Astrocyte (in vitro differentiated cells and primary cell): ENCODE results near the gene USP32. TPM values are rescaled to one million over a fixed set of nuclear protein-coding genes. Genes with fewer than 3 reads are reported as not detected.
"Not testable (repeated sequence)": the region's sequence is repeated elsewhere in the genome, so short reads cannot be mapped to it uniquely, and the experiment has no call there.

Source experiments
- DNase-seq: peaks from one replicate; pipeline ENCODE4 v3.0.0-alpha.2; 2010; ENCODE audit warnings: low read depth
- FAIRE-seq: peaks from 2 replicates; lab custom pipeline; 2011; peaks lifted over from hg19 to GRCh38; lab: Jason Lieb, UNC
- H2AFZ ChIP-seq: 2 replicates; pipeline ENCODE4 v1.6.0; 2012; ENCODE audit warnings: low read depth, low read length, inconsistent platforms
- H3K27ac ChIP-seq: 2 replicates; pipeline ENCODE4 v1.5.1; 2011; ENCODE audit warnings: low read depth, low read length, inconsistent platforms
- H3K27me3 ChIP-seq: 2 replicates; pipeline ENCODE4 v1.6.0; 2011; ENCODE audit warnings: low read length, inconsistent platforms; ENCODE audit not compliant: insufficient read depth
- H3K36me3 ChIP-seq: 2 replicates; pipeline ENCODE4 v1.5.1; 2011; ENCODE audit warnings: low read length, inconsistent platforms; ENCODE audit not compliant: insufficient read depth
- H3K4me1 ChIP-seq: 2 replicates; pipeline ENCODE4 v1.5.1; 2011; ENCODE audit warnings: low read length, inconsistent platforms; ENCODE audit not compliant: insufficient read depth
- H3K4me2 ChIP-seq: 2 replicates; pipeline ENCODE4 v1.6.0; 2012; ENCODE audit warnings: low read length, inconsistent platforms
- H3K4me3 ChIP-seq: 2 replicates; pipeline ENCODE4 v1.5.1; 2011; ENCODE audit warnings: low read depth, mild to moderate bottlenecking, low read length, inconsistent platforms; ENCODE audit not compliant: insufficient read depth
- H3K79me2 ChIP-seq: 2 replicates; pipeline ENCODE4 v1.6.0; 2012; ENCODE audit warnings: mild to moderate bottlenecking, low read length, inconsistent platforms; ENCODE audit not compliant: insufficient read depth
- H3K9ac ChIP-seq: 2 replicates; pipeline ENCODE4 v1.6.0; 2012; ENCODE audit warnings: mild to moderate bottlenecking, low read length, inconsistent platforms
- H3K9me3 ChIP-seq: 2 replicates; pipeline ENCODE4 v1.5.1; 2012; ENCODE audit warnings: low read depth, mild to moderate bottlenecking, low read length, inconsistent platforms; ENCODE audit not compliant: insufficient read depth
- H4K20me1 ChIP-seq: 2 replicates; pipeline ENCODE4 v1.6.0; 2012; ENCODE audit warnings: low read length, inconsistent platforms; ENCODE audit not compliant: insufficient read depth
- H3K27ac Mint-ChIP-seq: one replicate; pipeline ENCODE4 v1.8.0; 2021; ENCODE audit warnings: mild to moderate bottlenecking, mixed read lengths; ENCODE audit not compliant: unreplicated experiment
- H3K27me3 Mint-ChIP-seq: one replicate; pipeline ENCODE4 v1.8.0; 2021; ENCODE audit warnings: low read depth, mixed read lengths; ENCODE audit not compliant: unreplicated experiment
- H3K36me3 Mint-ChIP-seq: one replicate; pipeline ENCODE4 v1.8.0; 2021; ENCODE audit warnings: low read depth, mixed read lengths; ENCODE audit not compliant: unreplicated experiment
- H3K4me1 Mint-ChIP-seq: one replicate; pipeline ENCODE4 v1.8.0; 2021; ENCODE audit warnings: low read depth, mixed read lengths; ENCODE audit not compliant: unreplicated experiment
- H3K4me3 Mint-ChIP-seq: one replicate; pipeline ENCODE4 v1.8.0; 2021; ENCODE audit warnings: mild to moderate bottlenecking, moderate library complexity, mixed read lengths; ENCODE audit not compliant: unreplicated experiment
- H3K9me3 Mint-ChIP-seq: one replicate; pipeline ENCODE4 v1.8.0; 2021; ENCODE audit warnings: mild to moderate bottlenecking, mixed read lengths; ENCODE audit not compliant: unreplicated experiment
- total RNA-seq: library from RNA; stranded (reverse); gene quantifications from 2 replicates; pipeline ENCODE4 v1.2.1, GENCODE V29; 2021

USP32 gene
- total RNA-seq, 1 donor from 2014 or later: 40.2 TPM

GRCh38 chr17:60208302-60208701 lies 183.6 kb downstream of the USP32 start:
- not testable (repeated sequence) for H3K9ac ChIP-seq, H3K27me3 Mint-ChIP-seq, H3K9me3 ChIP-seq, H3K27ac ChIP-seq, H3K9me3 Mint-ChIP-seq, H3K79me2 ChIP-seq, H3K36me3 Mint-ChIP-seq, DNase-seq, H4K20me1 ChIP-seq, FAIRE-seq, H2AFZ ChIP-seq, H3K36me3 ChIP-seq, H3K27ac Mint-ChIP-seq, H3K4me2 ChIP-seq, H3K4me3 Mint-ChIP-seq, H3K4me1 Mint-ChIP-seq, H3K27me3 ChIP-seq, H3K4me1 ChIP-seq, H3K4me3 ChIP-seq

GRCh38 chr17:60205782-60206181 lies 186.2 kb downstream of the USP32 start:
- not testable (repeated sequence) for H3K4me3 ChIP-seq, FAIRE-seq, H3K36me3 ChIP-seq, DNase-seq, H3K9ac ChIP-seq, H3K4me3 Mint-ChIP-seq, H3K79me2 ChIP-seq, H3K36me3 Mint-ChIP-seq, H3K9me3 Mint-ChIP-seq, H3K27me3 ChIP-seq, H3K9me3 ChIP-seq, H3K4me2 ChIP-seq, H3K4me1 ChIP-seq, H3K27ac Mint-ChIP-seq, H3K27ac ChIP-seq, H3K27me3 Mint-ChIP-seq, H3K4me1 Mint-ChIP-seq, H4K20me1 ChIP-seq, H2AFZ ChIP-seq

- H3K9me3 Mint-ChIP-seq, H3K4me3 Mint-ChIP-seq, H3K27me3 Mint-ChIP-seq, H3K4me1 Mint-ChIP-seq, H3K4me3 ChIP-seq, H3K9me3 ChIP-seq, H3K4me2 ChIP-seq, H2AFZ ChIP-seq, H3K27ac ChIP-seq, H3K4me1 ChIP-seq, FAIRE-seq, H4K20me1 ChIP-seq, H3K27me3 ChIP-seq, DNase-seq, H3K79me2 ChIP-seq, H3K27ac Mint-ChIP-seq, H3K9ac ChIP-seq: not testable (repeated sequence)
- H3K36me3 Mint-ChIP-seq: peaks cover 10% of the 10 kb centered on the region
- peaks cover 10% of the 10 kb centered on the region for H3K36me3 ChIP-seq
These were observed 193.3 kb downstream of the USP32 start for GRCh38 chr17:60198630-60199029.

GRCh38 chr17:60194141-60194540 lies 197.8 kb downstream of the USP32 start:
- not testable (repeated sequence) for H3K27me3 Mint-ChIP-seq, H3K9me3 Mint-ChIP-seq, H3K79me2 ChIP-seq, H3K4me3 ChIP-seq, FAIRE-seq, H3K4me2 ChIP-seq, H3K9ac ChIP-seq, H2AFZ ChIP-seq, H3K4me1 ChIP-seq, H4K20me1 ChIP-seq, H3K4me3 Mint-ChIP-seq, DNase-seq, H3K27me3 ChIP-seq, H3K4me1 Mint-ChIP-seq, H3K27ac ChIP-seq, H3K9me3 ChIP-seq, H3K27ac Mint-ChIP-seq
- H3K36me3 Mint-ChIP-seq: peaks cover 15% of the 10 kb centered on the region
- H3K36me3 ChIP-seq: peaks cover 21% of the 10 kb centered on the region
